HepG2 (cell line): Measurements from ENCODE around the gene VGF. TPM values are rescaled to one million over a fixed set of nuclear protein-coding genes. Genes with fewer than 3 reads are reported as not detected.
A peak's percentile ranks its signal among the peaks of the same experiment; 100 is the strongest.

ENCODE experiments used
- GABPB1 ChIP-seq: IDR thresholded peaks from 2 replicates; pipeline ENCODE4 v1.6.1; 2016; ENCODE audit warnings: mild to moderate bottlenecking, missing genetic modification reagents, moderate library complexity, missing compliant biosample characterization
- GZF1 ChIP-seq: sonication (generic); formaldehyde crosslinking; IDR thresholded peaks from 2 replicates; pipeline ENCODE4 v1.5.1; 2020; ENCODE audit warnings: mild to moderate bottlenecking, missing genetic modification reagents
- KDM5B ChIP-seq: sonication (generic); formaldehyde crosslinking; IDR thresholded peaks from 2 replicates; pipeline ENCODE4 v1.4.0; 2020; ENCODE audit warnings: missing genetic modification reagents, mild to moderate bottlenecking, borderline replicate concordance
- MED13 ChIP-seq: sonication (generic); formaldehyde crosslinking; IDR thresholded peaks from 2 replicates; pipeline ENCODE4 v1.5.0; 2020; ENCODE audit warnings: missing genetic modification reagents
- MYC ChIP-seq: sonication (generic); formaldehyde crosslinking; IDR thresholded peaks from 2 replicates; pipeline ENCODE4 v1.9.0; 2021; ENCODE audit warnings: missing genetic modification reagents, borderline replicate concordance
- RBM22 ChIP-seq: fragments of 200-400 bp; formaldehyde crosslinking; optimal IDR thresholded peaks from 2 replicates; pipeline ENCODE3; 2017; ENCODE audit warnings: mild to moderate bottlenecking, low read length, moderate library complexity
- TAF1 ChIP-seq: sonication (generic); formaldehyde crosslinking; IDR thresholded peaks from 2 replicates; pipeline ENCODE4 v1.4.0; 2020; ENCODE audit warnings: missing genetic modification reagents
- TP53 ChIP-seq: sonication (generic); formaldehyde crosslinking; conservative IDR thresholded peaks from 2 replicates; pipeline ENCODE4 v1.4.0; 2020; ENCODE audit warnings: missing genetic modification reagents
- ZIK1 ChIP-seq: sonication (generic); formaldehyde crosslinking; IDR thresholded peaks from 2 replicates; pipeline ENCODE4 v1.5.0; 2020; ENCODE audit warnings: mild to moderate bottlenecking, low read depth, missing genetic modification reagents, borderline replicate concordance
- ZNF496 ChIP-seq: sonication (generic); formaldehyde crosslinking; IDR thresholded peaks from 2 replicates; pipeline ENCODE4 v1.8.1; 2023; ENCODE audit warnings: mild to moderate bottlenecking, moderate library complexity, missing genetic modification reagents; ENCODE audit not compliant: insufficient replicate concordance
- ZNF619 ChIP-seq: sonication (generic); formaldehyde crosslinking; IDR thresholded peaks from 2 replicates; pipeline ENCODE4 v1.4.0; 2020; ENCODE audit warnings: mild to moderate bottlenecking, missing genetic modification reagents
- ZNF768 ChIP-seq: sonication (generic); formaldehyde crosslinking; IDR thresholded peaks from 2 replicates; pipeline ENCODE4 v1.4.0; 2020; ENCODE audit warnings: missing genetic modification reagents
- ZZZ3 ChIP-seq: sonication (generic); formaldehyde crosslinking; IDR thresholded peaks from 2 replicates; pipeline ENCODE4 v1.4.0; 2020; ENCODE audit warnings: missing genetic modification reagents, mild to moderate bottlenecking, borderline replicate concordance
- polyA plus RNA-seq, 8 experiments: library from polyadenylated mRNA; depleted of rRNA in 3 of 8; stranded (reverse) in 7 of 8; unstranded in 1 of 8; fragments of >200 nt; fragmentation: Illumina TruSeq in 4 of 8; extraction: Trizol in 4 of 8; gene quantifications; 2 replicates each; pipeline versions ENCODE4 v1.2.1 to v1.2.3, GENCODE V29; 2011 to 2016; ENCODE audit warnings: low read depth in 4 of 8, missing spikeins in 1 of 8, mixed read lengths in 1 of 8; ENCODE audit not compliant: insufficient read depth in 1 of 8
- total RNA-seq, 5 experiments: library from RNA; depleted of rRNA; stranded (reverse); fragments of >200 nt; fragmentation: Illumina TruSeq; extraction: Trizol; gene quantifications; 2 replicates each; pipeline ENCODE4 v1.2.3, GENCODE V29; 2016; ENCODE audit warnings: low read depth in 1 of 5
- TF ChIP-seq, protein P1 (sequence below): sonication (generic); formaldehyde crosslinking; IDR thresholded peaks from 2 replicates; pipeline ENCODE4 v1.4.0; 2020; ENCODE audit warnings: missing genetic modification reagents
- TF ChIP-seq, protein P2 (sequence below): sonication (generic); formaldehyde crosslinking; IDR thresholded peaks from 2 replicates; pipeline ENCODE4 v1.9.0; 2021; ENCODE audit warnings: missing genetic modification reagents, mild to moderate bottlenecking, borderline replicate concordance

The VGF gene
- total and polyA plus RNA-seq, 2 of the 13 experiments (the other 11 are each of a cell fraction or from before 2014, with no cell fraction given), result 0.12 to 0.46 TPM

DNA sequence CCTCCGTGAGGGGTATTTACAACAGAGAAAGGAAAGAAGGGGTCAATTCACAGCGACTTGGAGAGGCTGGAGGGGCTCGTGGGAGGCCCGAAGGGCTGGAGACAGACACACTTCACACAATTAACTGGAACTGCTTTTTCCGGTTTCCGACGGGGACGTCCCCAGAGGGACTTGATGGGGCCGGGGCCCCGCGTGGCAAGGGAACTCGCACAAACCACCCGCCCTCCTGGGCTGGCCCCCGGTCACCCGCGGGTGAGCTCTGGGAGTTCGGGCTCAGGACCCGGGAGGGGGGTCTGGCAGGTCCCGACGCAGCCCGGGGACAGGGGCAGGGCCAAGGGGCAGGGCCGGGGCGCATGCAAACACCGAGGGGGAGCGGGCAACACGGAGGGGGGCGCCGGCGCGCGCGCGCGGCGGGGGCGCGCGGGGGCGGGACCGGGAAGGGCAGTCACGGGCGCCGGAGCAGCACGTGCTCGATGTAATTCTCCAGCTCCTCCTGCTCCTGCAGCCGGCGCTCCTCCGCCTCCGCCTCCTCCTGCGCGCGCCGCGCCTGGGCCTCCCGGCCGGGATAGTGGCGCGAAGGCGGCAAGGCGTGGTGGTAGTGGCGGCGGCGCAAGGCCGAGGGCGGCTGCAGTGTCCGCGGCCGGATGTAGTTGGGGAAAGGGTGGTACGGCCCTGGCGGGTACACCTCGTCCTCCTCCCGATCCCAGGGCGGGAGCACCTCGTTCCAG lies 2.7 kb downstream of the VGF start (continued):
- TF ChIP-seq RBM22 (no peak), TAF1 (no peak), GZF1 (CRISPR knock-in tag) (no peak), ZZZ3 (CRISPR knock-in tag) (no peak), MED13 (CRISPR knock-in tag) (no peak), ZNF768 (CRISPR knock-in tag) (no peak), GABPB1 (CRISPR knock-in tag) (peak; percentile 49; the same call in 1 of the 2 replicates), KDM5B (CRISPR knock-in tag) (no peak), ZNF619 (no peak), ZNF496 (CRISPR knock-in tag) (no peak), MYC (CRISPR knock-in tag) (peak; percentile 53; the same call in 1 of the 2 replicates), TP53 (CRISPR knock-in tag) (no peak), ZIK1 (no peak)
- TF ChIP-seq, protein P1, sequence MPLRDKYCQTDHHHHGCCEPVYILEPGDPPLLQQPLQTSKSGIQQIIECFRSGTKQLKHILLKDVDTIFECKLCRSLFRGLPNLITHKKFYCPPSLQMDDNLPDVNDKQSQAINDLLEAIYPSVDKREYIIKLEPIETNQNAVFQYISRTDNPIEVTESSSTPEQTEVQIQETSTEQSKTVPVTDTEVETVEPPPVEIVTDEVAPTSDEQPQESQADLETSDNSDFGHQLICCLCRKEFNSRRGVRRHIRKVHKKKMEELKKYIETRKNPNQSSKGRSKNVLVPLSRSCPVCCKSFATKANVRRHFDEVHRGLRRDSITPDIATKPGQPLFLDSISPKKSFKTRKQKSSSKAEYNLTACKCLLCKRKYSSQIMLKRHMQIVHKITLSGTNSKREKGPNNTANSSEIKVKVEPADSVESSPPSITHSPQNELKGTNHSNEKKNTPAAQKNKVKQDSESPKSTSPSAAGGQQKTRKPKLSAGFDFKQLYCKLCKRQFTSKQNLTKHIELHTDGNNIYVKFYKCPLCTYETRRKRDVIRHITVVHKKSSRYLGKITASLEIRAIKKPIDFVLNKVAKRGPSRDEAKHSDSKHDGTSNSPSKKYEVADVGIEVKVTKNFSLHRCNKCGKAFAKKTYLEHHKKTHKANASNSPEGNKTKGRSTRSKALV (CRISPR knock-in tag), result no peak
- TF ChIP-seq, protein P2, sequence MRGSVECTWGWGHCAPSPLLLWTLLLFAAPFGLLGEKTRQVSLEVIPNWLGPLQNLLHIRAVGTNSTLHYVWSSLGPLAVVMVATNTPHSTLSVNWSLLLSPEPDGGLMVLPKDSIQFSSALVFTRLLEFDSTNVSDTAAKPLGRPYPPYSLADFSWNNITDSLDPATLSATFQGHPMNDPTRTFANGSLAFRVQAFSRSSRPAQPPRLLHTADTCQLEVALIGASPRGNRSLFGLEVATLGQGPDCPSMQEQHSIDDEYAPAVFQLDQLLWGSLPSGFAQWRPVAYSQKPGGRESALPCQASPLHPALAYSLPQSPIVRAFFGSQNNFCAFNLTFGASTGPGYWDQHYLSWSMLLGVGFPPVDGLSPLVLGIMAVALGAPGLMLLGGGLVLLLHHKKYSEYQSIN (CRISPR knock-in tag), result no peak
